Measurements from ENCODE around the gene LY6G5C. TPM values are rescaled to one million over a fixed set of nuclear protein-coding genes. Genes with fewer than 3 reads are reported as not detected.
"Not testable (repeated sequence)": the region's sequence is repeated elsewhere in the genome, so short reads cannot be mapped to it uniquely, and the experiment has no call there.

The LY6G5C gene
- total and polyA plus RNA-seq, 4 donors, result 1.2 to 5.9 (median 3.3) TPM

DNA sequence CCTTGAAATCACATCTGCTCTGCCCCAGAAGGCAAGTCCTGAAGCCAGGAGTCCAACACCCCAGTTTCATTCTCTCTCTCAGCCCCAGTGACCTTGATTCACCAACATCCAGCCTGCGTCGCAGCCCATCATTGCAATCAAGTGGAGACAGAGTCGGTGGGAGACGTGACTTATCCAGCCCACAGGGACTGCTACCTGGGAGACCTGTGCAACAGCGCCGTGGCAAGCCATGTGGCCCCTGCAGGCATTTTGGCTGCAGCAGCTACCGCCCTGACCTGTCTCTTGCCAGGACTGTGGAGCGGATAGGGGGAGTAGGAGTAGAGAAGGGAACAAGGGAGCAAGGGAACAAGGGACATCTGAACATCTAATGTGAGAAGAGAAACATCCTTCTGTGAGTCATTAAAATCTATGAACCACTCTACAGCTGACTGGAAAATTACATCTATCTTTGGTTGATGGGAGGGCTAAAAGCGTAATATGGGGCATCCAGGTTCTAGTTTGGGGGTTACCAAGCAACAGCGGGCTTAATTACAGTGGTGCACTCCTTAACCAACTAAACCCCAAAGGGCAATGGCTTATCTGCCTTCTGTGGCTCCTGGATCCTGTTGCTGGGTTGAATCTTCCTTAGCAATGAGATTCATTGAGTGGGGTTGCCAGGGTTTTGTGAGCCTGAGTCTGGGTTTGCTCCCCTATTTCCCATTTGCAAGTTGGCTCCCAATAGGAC is 36.8 kb upstream of the LY6G5C start:
- no peak overlapping the region for H3K4me3 ChIP-seq (ENCODE audit: low read length in 2 of 2)
- H3K27ac ChIP-seq (ENCODE audit: low read depth in 1 of 2, low read length in 2 of 2), result no peak overlapping the region
- no peak for ATAC-seq (ENCODE audit: low FRiP score)
- H3K27me3 ChIP-seq (ENCODE audit: control insufficient read depth in 1 of 2, insufficient read depth in 2 of 2, low read length in 1 of 2), result no peaks in the 10 kb centered on the region
- H3K4me1 ChIP-seq (ENCODE audit: control insufficient read depth in 1 of 2, insufficient read depth in 2 of 2, low read length in 2 of 2), result no peaks in the 10 kb centered on the region
- no peak for DNase-seq
- intact Hi-C loops (cut with DNase I), result no loop called here
- no peaks in the 10 kb centered on the region for H3K9me3 ChIP-seq (ENCODE audit: control insufficient read depth, low read length)
- WGBS, 2 donors, result 69 to 71% methylated on average over 10 of the region's 10 CpGs
- H3K36me3 ChIP-seq (ENCODE audit: control insufficient read depth in 1 of 2, insufficient read depth in 2 of 2, low read length in 1 of 2), result no peaks in the 10 kb centered on the region

DNA sequence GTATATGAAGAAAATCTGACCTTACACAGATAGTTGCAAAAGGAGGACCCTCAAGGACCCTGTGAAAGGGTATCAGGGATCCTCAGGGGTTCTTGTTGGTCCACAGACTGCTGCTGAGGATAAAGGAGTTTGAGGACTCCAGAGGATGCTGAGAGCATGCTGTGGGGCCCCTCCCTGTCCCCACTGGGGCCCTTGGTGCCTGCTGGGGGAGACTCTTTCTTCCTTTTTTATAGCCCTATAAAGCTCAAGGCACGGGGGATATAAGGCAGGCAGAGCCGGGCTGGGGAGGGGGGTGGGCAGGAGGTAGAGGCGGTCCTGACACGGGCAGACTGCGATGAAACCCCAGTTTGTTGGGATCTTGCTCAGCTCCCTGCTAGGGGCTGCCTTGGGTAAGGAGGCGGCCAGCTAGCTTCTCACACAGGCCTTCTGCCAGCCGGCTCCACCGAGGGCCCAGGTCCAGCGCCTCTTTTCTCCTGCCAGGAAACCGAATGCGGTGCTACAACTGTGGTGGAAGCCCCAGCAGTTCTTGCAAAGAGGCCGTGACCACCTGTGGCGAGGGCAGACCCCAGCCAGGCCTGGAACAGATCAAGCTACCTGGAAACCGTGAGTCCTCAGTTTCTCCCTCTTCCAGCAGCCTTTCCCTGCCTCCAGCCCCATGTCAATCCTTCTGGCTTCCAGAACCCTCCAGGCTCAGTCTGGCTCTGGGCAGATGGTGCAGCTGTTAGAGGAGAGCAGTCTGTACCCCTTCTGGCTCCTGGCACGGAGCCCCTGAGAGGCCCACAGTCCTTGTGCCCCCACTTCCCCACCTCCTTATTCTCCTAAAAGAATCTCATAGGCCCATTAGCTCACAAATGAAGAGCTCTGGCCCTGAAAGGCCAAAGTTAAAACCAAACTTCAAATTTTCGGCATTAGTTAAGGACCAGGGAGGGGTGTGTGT is 34.4 kb upstream of the LY6G5C start, which contains the start of gene LY6G6D:
LY6G6D (plus strand) TSS at position 327 of the 937 bp plus-strand sequence; CDS start at position 335, 8 bp downstream.
- ATAC-seq (ENCODE audit: low FRiP score), result no peak
- no peak for DNase-seq
- Histone ChIP-seq H3K4me1 (ENCODE audit: control insufficient read depth in 1 of 2, insufficient read depth in 2 of 2, low read length in 2 of 2) (no peaks in the 10 kb centered on the region), H3K9me3 (ENCODE audit: control insufficient read depth, low read length) (no peaks in the 10 kb centered on the region), H3K27ac (ENCODE audit: low read depth in 1 of 2, low read length in 2 of 2) (no peak within 1 kb of the TSS), H3K4me3 (ENCODE audit: low read length in 2 of 2) (no peak within 1 kb of the TSS), H3K27me3 (ENCODE audit: control insufficient read depth in 1 of 2, insufficient read depth in 2 of 2, low read length in 1 of 2) (no peaks in the 10 kb centered on the region), H3K36me3 (ENCODE audit: control insufficient read depth in 1 of 2, insufficient read depth in 2 of 2, low read length in 1 of 2) (no peaks in the 10 kb centered on the region)
- WGBS, 2 donors, result 43 to 58% methylated on average over 16 of the region's 16 CpGs
- intact Hi-C loops (cut with DNase I), result no loop called here

DNA sequence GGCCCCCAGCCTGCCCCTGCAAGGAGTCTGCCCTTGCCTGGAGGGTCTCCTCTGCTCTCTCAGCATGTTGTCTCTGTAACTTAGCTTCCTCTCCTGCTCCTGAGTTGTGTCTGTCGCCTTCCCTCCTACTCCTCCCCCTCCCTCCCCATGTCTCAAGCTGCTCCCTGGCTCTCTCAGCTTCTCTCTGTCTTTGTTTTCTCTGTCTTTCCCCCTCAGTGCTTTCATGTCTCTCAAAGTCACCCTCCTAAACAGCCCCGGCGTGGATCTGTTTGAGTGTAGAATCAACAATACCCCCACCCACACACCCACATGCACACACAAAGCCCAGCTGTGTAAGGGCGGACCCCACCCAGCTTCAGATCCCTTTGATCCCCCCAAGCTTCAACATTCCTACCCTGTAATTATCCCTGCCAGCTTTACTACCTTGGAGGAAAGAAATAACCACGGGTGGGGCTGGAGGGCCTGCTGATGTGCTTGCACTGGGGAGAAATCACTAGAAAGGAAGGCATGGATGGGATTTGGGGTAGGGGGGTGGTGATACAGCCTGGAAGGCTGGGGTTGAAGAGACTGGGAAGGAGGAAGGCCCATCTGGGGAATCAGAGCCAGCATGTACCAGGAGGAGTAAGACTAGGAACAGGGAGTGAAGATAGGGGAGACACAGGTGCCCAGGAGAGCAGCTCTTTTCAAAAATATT is 33.3 kb upstream of the LY6G5C start:
- Histone ChIP-seq H3K27ac (ENCODE audit: low read depth in 1 of 2, low read length in 2 of 2) (no peak overlapping the region), H3K4me3 (ENCODE audit: low read length in 2 of 2) (no peak overlapping the region), H3K27me3 (ENCODE audit: control insufficient read depth in 1 of 2, insufficient read depth in 2 of 2, low read length in 1 of 2) (no peaks in the 10 kb centered on the region), H3K36me3 (ENCODE audit: control insufficient read depth in 1 of 2, insufficient read depth in 2 of 2, low read length in 1 of 2) (no peaks in the 10 kb centered on the region), H3K9me3 (ENCODE audit: control insufficient read depth, low read length) (no peaks in the 10 kb centered on the region), H3K4me1 (ENCODE audit: control insufficient read depth in 1 of 2, insufficient read depth in 2 of 2, low read length in 2 of 2) (no peaks in the 10 kb centered on the region)
- DNase-seq, result no peak
- WGBS, 2 donors, result 50 to 60% methylated on average over 5 of the region's 5 CpGs
- intact Hi-C loops (cut with DNase I), result no loop called here
- no peak for ATAC-seq (ENCODE audit: low FRiP score)

DNA sequence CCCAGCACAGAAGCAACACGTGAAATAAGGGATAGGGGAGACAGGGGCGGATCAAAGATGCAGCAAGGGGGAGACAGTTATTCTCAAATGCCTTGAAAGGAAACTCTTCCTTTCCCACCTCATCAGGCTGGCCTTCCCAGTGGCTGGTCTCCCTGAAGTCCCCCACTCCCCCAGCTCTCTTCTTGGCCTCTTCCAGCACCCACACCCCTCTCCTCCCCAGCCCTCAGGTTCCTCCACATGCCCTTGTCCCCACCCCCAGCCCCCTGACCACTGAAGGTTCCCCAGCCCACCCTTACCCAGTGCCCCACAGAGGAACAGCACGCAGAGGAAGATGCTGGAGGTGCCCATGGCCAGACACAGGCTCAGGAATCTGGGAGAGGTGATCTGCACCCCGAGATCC is 32.6 kb upstream of the LY6G5C start:
- H3K27ac ChIP-seq (ENCODE audit: low read depth in 1 of 2, low read length in 2 of 2), result no peak overlapping the region
- no peaks in the 10 kb centered on the region for H3K9me3 ChIP-seq (ENCODE audit: control insufficient read depth, low read length)
- no peak for ATAC-seq (ENCODE audit: low FRiP score)
- H3K4me3 ChIP-seq (ENCODE audit: low read length in 2 of 2), result no peak overlapping the region
- DNase-seq, result no peak
- H3K27me3 ChIP-seq (ENCODE audit: control insufficient read depth in 1 of 2, insufficient read depth in 2 of 2, low read length in 1 of 2), result no peaks in the 10 kb centered on the region
- intact Hi-C loops (cut with DNase I), result no loop called here
- H3K4me1 ChIP-seq (ENCODE audit: control insufficient read depth in 1 of 2, insufficient read depth in 2 of 2, low read length in 2 of 2), result no peaks in the 10 kb centered on the region
- no peaks in the 10 kb centered on the region for H3K36me3 ChIP-seq (ENCODE audit: control insufficient read depth in 1 of 2, insufficient read depth in 2 of 2, low read length in 1 of 2)
- WGBS, 2 donors, result 66 to 73% methylated on average over 4 of the region's 4 CpGs

DNA sequence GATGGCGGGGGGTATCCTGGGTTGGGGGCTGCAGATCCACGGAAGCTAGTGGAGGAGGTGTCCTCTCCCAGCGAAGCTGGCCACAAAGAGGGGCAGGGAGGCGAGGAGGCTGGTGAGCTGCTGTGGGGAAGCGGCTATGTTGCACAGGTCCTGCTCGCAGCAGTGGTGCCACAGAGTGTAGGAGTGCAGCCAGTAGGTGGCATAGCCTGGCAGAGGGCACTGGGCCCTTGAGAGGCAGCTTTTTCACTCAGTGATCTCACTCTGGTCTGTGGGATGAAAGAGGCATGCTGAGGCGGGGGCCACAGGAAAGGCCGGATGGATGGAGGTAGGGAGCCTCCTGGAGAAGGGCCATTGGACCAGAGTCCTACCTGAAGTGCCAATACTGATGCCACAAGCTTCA is 31.4 kb upstream of the LY6G5C start:
- Histone ChIP-seq H3K9me3 (ENCODE audit: control insufficient read depth, low read length) (no peaks in the 10 kb centered on the region), H3K36me3 (ENCODE audit: control insufficient read depth in 1 of 2, insufficient read depth in 2 of 2, low read length in 1 of 2) (no peaks in the 10 kb centered on the region), H3K4me3 (ENCODE audit: low read length in 2 of 2) (no peak overlapping the region), H3K4me1 (ENCODE audit: control insufficient read depth in 1 of 2, insufficient read depth in 2 of 2, low read length in 2 of 2) (no peaks in the 10 kb centered on the region), H3K27me3 (ENCODE audit: control insufficient read depth in 1 of 2, insufficient read depth in 2 of 2, low read length in 1 of 2) (no peaks in the 10 kb centered on the region), H3K27ac (ENCODE audit: low read depth in 1 of 2, low read length in 2 of 2) (no peak overlapping the region)
- DNase-seq (no peak), ATAC-seq (ENCODE audit: low FRiP score) (peak; percentile 43)
- intact Hi-C loops (cut with DNase I), result no loop called here
- 61 to 80% methylated on average over 8 of the region's 8 CpGs for WGBS, 2 donors

DNA sequence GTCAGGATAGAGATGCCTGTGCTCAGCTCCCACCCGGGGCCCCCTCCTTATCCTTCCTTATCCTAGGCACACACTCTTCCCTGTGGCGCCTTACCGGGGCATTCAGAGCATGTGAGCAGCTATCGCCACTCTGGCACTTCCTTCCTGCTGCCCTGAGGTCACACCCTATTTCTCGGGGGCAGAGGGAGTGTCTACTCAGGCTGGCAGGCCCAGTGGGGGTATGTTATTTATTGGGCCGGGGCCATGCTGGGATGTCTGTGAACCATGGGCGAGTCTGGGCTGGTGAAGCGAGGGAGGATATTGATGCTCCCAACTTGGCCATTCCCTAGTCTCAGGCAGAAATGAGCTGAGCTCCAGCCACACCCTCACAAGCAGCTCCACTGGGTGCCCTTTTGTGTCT is 30.4 kb upstream of the LY6G5C start:
- 65 to 67% methylated on average over 8 of the region's 8 CpGs for WGBS, 2 donors
- ATAC-seq (ENCODE audit: low FRiP score), result no peak
- H3K4me3 ChIP-seq (ENCODE audit: low read length in 2 of 2), result no peak overlapping the region
- no peak for DNase-seq
- H3K27me3 ChIP-seq (ENCODE audit: control insufficient read depth in 1 of 2, insufficient read depth in 2 of 2, low read length in 1 of 2), result no peaks in the 10 kb centered on the region
- no peaks in the 10 kb centered on the region for H3K4me1 ChIP-seq (ENCODE audit: control insufficient read depth in 1 of 2, insufficient read depth in 2 of 2, low read length in 2 of 2)
- H3K36me3 ChIP-seq (ENCODE audit: control insufficient read depth in 1 of 2, insufficient read depth in 2 of 2, low read length in 1 of 2), result no peaks in the 10 kb centered on the region
- H3K9me3 ChIP-seq (ENCODE audit: control insufficient read depth, low read length), result no peaks in the 10 kb centered on the region
- no peak overlapping the region for H3K27ac ChIP-seq (ENCODE audit: low read depth in 1 of 2, low read length in 2 of 2)
- intact Hi-C loops (cut with DNase I), result no loop called here

DNA sequence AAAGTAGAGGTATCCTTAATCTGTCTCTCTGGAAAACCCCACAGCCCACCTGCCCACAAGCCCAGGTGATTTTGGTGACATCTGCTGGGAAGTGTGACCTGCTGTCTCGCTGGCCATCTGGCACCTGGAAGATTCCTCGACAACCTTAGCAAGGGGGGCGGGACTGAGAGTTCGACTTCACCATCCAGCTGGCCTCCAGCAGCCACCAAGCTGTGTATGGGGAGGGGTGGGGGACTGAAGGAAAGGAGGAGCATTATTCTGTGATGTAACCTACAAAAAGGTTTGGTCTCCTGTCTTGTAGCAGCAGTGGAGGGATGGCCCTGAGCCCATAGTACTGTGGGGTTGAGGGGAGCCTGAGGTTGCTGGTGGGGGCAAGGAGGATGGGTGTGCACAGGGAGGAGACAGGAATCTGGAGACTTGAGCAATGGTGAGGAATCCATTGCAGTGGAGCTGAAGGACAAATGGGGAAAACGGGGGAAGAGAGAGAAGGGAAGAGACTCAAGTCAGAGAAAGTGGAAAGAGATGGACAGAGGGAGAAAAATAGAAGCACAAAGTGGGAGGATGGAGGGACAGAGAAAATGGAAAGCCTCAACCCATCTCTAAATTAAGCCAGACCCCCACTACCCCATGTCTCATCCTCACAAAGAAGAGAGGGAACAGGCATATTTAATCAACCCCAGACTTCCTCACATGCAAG is 29.8 kb upstream of the LY6G5C start:
- Histone ChIP-seq H3K27ac (ENCODE audit: low read depth in 1 of 2, low read length in 2 of 2) (no peak overlapping the region), H3K9me3 (ENCODE audit: control insufficient read depth, low read length) (no peaks in the 10 kb centered on the region), H3K27me3 (ENCODE audit: control insufficient read depth in 1 of 2, insufficient read depth in 2 of 2, low read length in 1 of 2) (no peaks in the 10 kb centered on the region), H3K4me3 (ENCODE audit: low read length in 2 of 2) (no peak overlapping the region), H3K36me3 (ENCODE audit: control insufficient read depth in 1 of 2, insufficient read depth in 2 of 2, low read length in 1 of 2) (no peaks in the 10 kb centered on the region), H3K4me1 (ENCODE audit: control insufficient read depth in 1 of 2, insufficient read depth in 2 of 2, low read length in 2 of 2) (no peaks in the 10 kb centered on the region)
- WGBS, 2 donors, result 47 to 60% methylated on average over 5 of the region's 5 CpGs
- DNase-seq (no peak), ATAC-seq (ENCODE audit: low FRiP score) (no peak)
- intact Hi-C loops (cut with DNase I), result no loop called here

DNA sequence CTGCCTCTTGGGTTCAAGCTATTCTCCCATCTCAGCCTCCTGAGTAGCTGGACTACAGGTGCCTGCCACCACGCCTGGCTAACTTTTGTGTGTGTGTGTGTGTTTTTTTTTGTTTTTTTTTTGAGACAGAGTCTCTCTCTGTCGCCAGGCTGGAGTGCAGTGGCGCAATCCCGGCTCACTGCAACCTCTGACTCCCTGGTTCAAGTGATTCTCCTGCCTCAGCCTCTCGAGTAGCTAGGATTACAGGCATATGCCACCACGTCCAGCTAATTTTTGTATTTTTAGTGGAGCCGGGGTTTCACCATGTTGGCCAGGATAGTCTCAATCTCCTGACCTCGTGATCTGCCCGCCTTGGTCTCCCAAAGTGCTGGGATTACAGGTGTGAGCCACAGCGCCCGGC is 28.3 kb upstream of the LY6G5C start:
- H3K4me3 ChIP-seq (ENCODE audit: low read length in 2 of 2); intact Hi-C loops (cut with DNase I); H3K36me3 ChIP-seq (ENCODE audit: control insufficient read depth in 1 of 2, insufficient read depth in 2 of 2, low read length in 1 of 2); H3K27ac ChIP-seq (ENCODE audit: low read depth in 1 of 2, low read length in 2 of 2); H3K9me3 ChIP-seq (ENCODE audit: control insufficient read depth, low read length); DNase-seq; ATAC-seq (ENCODE audit: low FRiP score); H3K4me1 ChIP-seq (ENCODE audit: control insufficient read depth in 1 of 2, insufficient read depth in 2 of 2, low read length in 2 of 2); H3K27me3 ChIP-seq (ENCODE audit: control insufficient read depth in 1 of 2, insufficient read depth in 2 of 2, low read length in 1 of 2): not testable (repeated sequence)
- 89 to 92% methylated on average over 11 of the region's 11 CpGs for WGBS, 2 donors

Measured in aorta (tissue), 5 donors.